SK-N-SH (cell line): Measurements from ENCODE around the gene PDGFC. TPM values are rescaled to one million over a fixed set of nuclear protein-coding genes. Genes with fewer than 3 reads are reported as not detected.

Source experiments
- CTCF ChIA-PET: fragments of 300-600, 350-600 bp; formaldehyde crosslinking; extraction: SDS; loops from one replicate; lab custom pipeline; 2021; lab: Yijun Ruan, JAX
- POLR2A ChIA-PET: fragments of 350-600 bp; sonication (Branson Sonifier 250); formaldehyde crosslinking; extraction: SDS; loops from one replicate; lab custom pipeline; 2020; ENCODE audit warnings: antibody characterized with exemption, inconsistent platforms; lab: Yijun Ruan, JAX
- DNase-seq: peaks from one replicate; pipeline ENCODE4 v3.0.0; 2012
- H2AFZ ChIP-seq: fragments of 200-600 bp; sonication (generic); 2 replicates; pipeline ENCODE4 v1.8.1; 2016; ENCODE audit warnings: antibody characterized with exemption, mild to moderate bottlenecking, low read depth
- H3F3A ChIP-seq: fragments of 200-600 bp; sonication (generic); replicated peaks from 2 replicates; pipeline ENCODE3; 2016; ENCODE audit warnings: antibody characterized with exemption, mild to moderate bottlenecking; ENCODE audit not compliant: insufficient read depth
- H3K27ac ChIP-seq, 2 experiments: fragments of 200-500 bp in 1 of 2; fragments of 200-600 bp in 1 of 2; sonication (Bioruptor generic) in 1 of 2; sonication (generic), shearing (Covaris generic) in 1 of 2; 2 replicates each; pipeline versions ENCODE4 v1.5.1 to v1.6.1; 2014 to 2016; ENCODE audit warnings: low read depth in 2 of 2, inconsistent platforms in 1 of 2, low read length in 1 of 2, mild to moderate bottlenecking in 1 of 2, mixed read lengths in 1 of 2
- H3K27me3 ChIP-seq: fragments of 200-600 bp; sonication (generic), shearing (Covaris generic); 2 replicates; pipeline ENCODE4 v1.6.1; 2016; ENCODE audit warnings: mixed run types; ENCODE audit not compliant: insufficient read depth
- H3K36me3 ChIP-seq, 2 experiments: fragments of 200-500 bp in 1 of 2; fragments of 200-600 bp in 1 of 2; sonication (Bioruptor generic) in 1 of 2; sonication (generic) in 1 of 2; replicated peaks in 1 of 2; 2 replicates each; pipeline versions ENCODE3 to v1.5.1; 2014 to 2016; ENCODE audit warnings: low read length in 1 of 2, mild to moderate bottlenecking in 1 of 2; ENCODE audit not compliant: insufficient read depth in 2 of 2, control insufficient read depth in 1 of 2
- H3K4me1 ChIP-seq, 2 experiments: fragments of 200-500 bp in 1 of 2; fragments of 200-600 bp in 1 of 2; sonication (Bioruptor generic) in 1 of 2; sonication (generic), shearing (Covaris generic) in 1 of 2; 2 replicates each; pipeline versions ENCODE4 v1.5.1 to v1.6.1; 2014 to 2016; ENCODE audit warnings: low read depth in 1 of 2, low read length in 1 of 2, mixed run types in 1 of 2; ENCODE audit not compliant: insufficient read depth in 2 of 2, control insufficient read depth in 1 of 2
- H3K4me2 ChIP-seq: fragments of 200-600 bp; sonication (generic), shearing (Covaris generic); 2 replicates; pipeline ENCODE4 v1.6.1; 2017; ENCODE audit warnings: mixed run types
- H3K4me3 ChIP-seq, 2 experiments: fragments of 200-500 bp in 1 of 2; fragments of 200-600 bp in 1 of 2; sonication (Bioruptor generic) in 1 of 2; sonication (generic), shearing (Covaris generic) in 1 of 2; 2 replicates each; pipeline versions ENCODE4 v1.5.1 to v1.8.1; 2014 to 2016; ENCODE audit warnings: low read depth in 2 of 2, inconsistent platforms in 1 of 2, low read length in 1 of 2, mild to moderate bottlenecking in 1 of 2, mixed read lengths in 1 of 2, moderate library complexity in 1 of 2
- H3K79me2 ChIP-seq: fragments of 200-600 bp; sonication (generic); 2 replicates; pipeline ENCODE4 v1.8.1; 2017; ENCODE audit warnings: mild to moderate bottlenecking; ENCODE audit not compliant: insufficient read depth
- H3K9ac ChIP-seq: fragments of 200-600 bp; sonication (generic); 2 replicates; pipeline ENCODE4 v1.6.1; 2017; ENCODE audit warnings: mixed run types
- H3K9me2 ChIP-seq: fragments of 200-600 bp; sonication (generic); 2 replicates; pipeline ENCODE4 v1.6.1; 2017; ENCODE audit warnings: mixed run types
- H3K9me3 ChIP-seq: fragments of 200-600 bp; sonication (generic); 2 replicates; pipeline ENCODE4 v1.6.1; 2017; ENCODE audit warnings: mixed run types, mild to moderate bottlenecking, moderate library complexity
- H4K20me1 ChIP-seq: fragments of 200-600 bp; sonication (generic); 2 replicates; pipeline ENCODE4 v1.6.1; 2017; ENCODE audit warnings: mild to moderate bottlenecking, mixed run types; ENCODE audit not compliant: insufficient read depth
- CHD2 ChIP-seq: fragments of 150-350 bp; IDR thresholded peaks from 2 replicates; pipeline ENCODE4 v1.6.1; 2018; ENCODE audit warnings: low read length; ENCODE audit not compliant: partially characterized antibody
- EP300 ChIP-seq, 2 experiments: IDR thresholded peaks; 2 replicates each; pipeline versions ENCODE4 v1.4.0 to v1.6.1; 2012; ENCODE audit warnings: borderline replicate concordance in 1 of 2, low read depth in 1 of 2, low read length in 1 of 2
- EZH2phosphoT487 ChIP-seq: fragments of 200-600 bp; sonication (generic); IDR thresholded peaks from 2 replicates; pipeline ENCODE4 v1.6.1; 2017; ENCODE audit warnings: low read depth, mixed run types, mild to moderate bottlenecking, antibody characterized with exemption, moderate library complexity, borderline replicate concordance
- FOSL2 ChIP-seq: IDR thresholded peaks from 2 replicates; pipeline ENCODE4 v1.4.0; 2012; ENCODE audit warnings: low read depth, mild to moderate bottlenecking, moderate library complexity, borderline replicate concordance
- FOXM1 ChIP-seq: IDR thresholded peaks from 2 replicates; pipeline ENCODE4 v1.4.0; 2012; ENCODE audit warnings: low read depth, mild to moderate bottlenecking
- GATA2 ChIP-seq: sonication (generic); formaldehyde crosslinking; IDR thresholded peaks from 2 replicates; pipeline ENCODE4 v1.5.0; 2020; ENCODE audit warnings: mild to moderate bottlenecking, missing genetic modification reagents
- IRF3 ChIP-seq: fragments of 150-350 bp; IDR thresholded peaks from 2 replicates; pipeline ENCODE4 v1.6.1; 2016; ENCODE audit warnings: mild to moderate bottlenecking, low read depth, low read length
- MEF2A ChIP-seq: IDR thresholded peaks from 2 replicates; pipeline ENCODE4 v1.4.0; 2012; ENCODE audit warnings: low read depth, borderline replicate concordance
- MXI1 ChIP-seq: IDR thresholded peaks from 2 replicates; pipeline ENCODE4 v1.6.1; 2012; ENCODE audit warnings: mild to moderate bottlenecking, low read depth, low read length, improper control_type of control experiment
- NRF1 ChIP-seq: IDR thresholded peaks from 2 replicates; pipeline ENCODE4 v1.6.1; 2012; ENCODE audit warnings: low read depth, mild to moderate bottlenecking, low read length
- PBX3 ChIP-seq: IDR thresholded peaks from 2 replicates; pipeline ENCODE4; 2012
- POLR2AphosphoS5 ChIP-seq: IDR thresholded peaks from 2 replicates; pipeline ENCODE4 v1.6.1; 2012; ENCODE audit warnings: low read depth, low read length
- RAD21 ChIP-seq: IDR thresholded peaks from 2 replicates; pipeline ENCODE4 v1.6.1; 2012; ENCODE audit warnings: mild to moderate bottlenecking, low read length
- SIN3A ChIP-seq: IDR thresholded peaks from 2 replicates; pipeline ENCODE4 v1.6.1; 2012; ENCODE audit warnings: low read depth, mild to moderate bottlenecking, low read length, moderate library complexity, borderline replicate concordance
- SMC3 ChIP-seq: IDR thresholded peaks from 2 replicates; pipeline ENCODE4 v1.6.1; 2012; ENCODE audit warnings: low read depth, low read length, improper control_type of control experiment
- TEAD4 ChIP-seq: IDR thresholded peaks from 2 replicates; pipeline ENCODE4 v1.4.0; 2012; ENCODE audit warnings: mild to moderate bottlenecking, borderline replicate concordance; ENCODE audit not compliant: insufficient read depth
- USF1 ChIP-seq: IDR thresholded peaks from 2 replicates; pipeline ENCODE4 v1.4.0; 2012; ENCODE audit warnings: low read depth, borderline replicate concordance
- USF2 ChIP-seq: fragments of 150-350 bp; IDR thresholded peaks from 2 replicates; pipeline ENCODE4 v1.6.1; 2017; ENCODE audit warnings: antibody characterized with exemption, low read length, low read depth, borderline replicate concordance
- ZBTB33 ChIP-seq: IDR thresholded peaks from 2 replicates; pipeline ENCODE4 v1.4.0; 2012; ENCODE audit warnings: low read depth, borderline replicate concordance
- WGBS: methylation state at CpG from one replicate; pipeline ENCODE4 v1.1.6; 2017; ENCODE audit warnings: low lambda C conversion rate; 5-methylcytosine and 5-hydroxymethylcytosine counted together
- polyA plus RNA-seq, 3 experiments: library from polyadenylated mRNA; depleted of rRNA; stranded (reverse); fragments of >200 nt; gene quantifications; 2 replicates each; pipeline ENCODE4 v1.2.3, GENCODE V29; 2012

The PDGFC gene
- polyA plus RNA-seq, 1 of the 3 experiments (the other 2 are of a cell fraction) = 29.8 TPM

- no peak overlapping the region for H3K9ac ChIP-seq
- no peaks in the 10 kb centered on the region for H3K9me2 ChIP-seq
- no peaks in the 10 kb centered on the region for H4K20me1 ChIP-seq
- no peaks in the 10 kb centered on the region for H3K27me3 ChIP-seq
- no peak overlapping the region for H3K4me2 ChIP-seq
- H3K36me3 ChIP-seq = peaks cover 0 to 4% of the 10 kb centered on the region in 2 experiments
- no peak for TF ChIP-seq MXI1
- no peak for TF ChIP-seq CHD2
- TF ChIP-seq GATA2 (CRISPR knock-in tag) = no peak
- no peak for TF ChIP-seq PBX3
- TF ChIP-seq USF1 = no peak
- no peak for TF ChIP-seq USF2
- peaks cover 32% of the 10 kb centered on the region for H3F3A ChIP-seq
- peaks cover 55% of the 10 kb centered on the region for H3K79me2 ChIP-seq
- H3K9me3 ChIP-seq = no peaks in the 10 kb centered on the region
- no peak for DNase-seq
- POLR2A ChIA-PET = no interaction called here
- CTCF ChIA-PET = no interaction called here
- WGBS = 87% methylated on average over 2 of the region's 2 CpGs
- H3K4me1 ChIP-seq = peaks cover 0 to 6% of the 10 kb centered on the region in 2 experiments; a peak in 2 of 4 replicates
- H2AFZ ChIP-seq = no peak overlapping the region
- H3K27ac ChIP-seq = no peak overlapping the region; a peak in 1 of 4 replicates
- H3K4me3 ChIP-seq = no peak overlapping the region
These were observed 144.1 kb downstream of the PDGFC start for GRCh38 chr4:156827519-156827918.

GRCh38 chr4:156825074-156825473, 146.5 kb downstream of the PDGFC start:
- Histone ChIP-seq H4K20me1 (no peaks in the 10 kb centered on the region), H3K9ac (no peak overlapping the region), H3K4me3 (no peak overlapping the region), H3K27ac (no peak overlapping the region), H3K79me2 (peaks cover 70% of the 10 kb centered on the region), H3K9me2 (no peaks in the 10 kb centered on the region), H3K4me1 (peaks cover 0 to 6% of the 10 kb centered on the region in 2 experiments; a peak in 2 of 4 replicates), H3F3A (peaks cover 27% of the 10 kb centered on the region), H3K4me2 (no peak overlapping the region), H3K27me3 (no peaks in the 10 kb centered on the region), H3K9me3 (no peaks in the 10 kb centered on the region), H3K36me3 (peaks cover 0 to 9% of the 10 kb centered on the region in 2 experiments), H2AFZ (no peak overlapping the region)
- POLR2A ChIA-PET = no interaction called here
- WGBS = 52% methylated on average over 4 of the region's 4 CpGs
- no peak for DNase-seq
- CTCF ChIA-PET = no interaction called here
- TF ChIP-seq FOSL2 = no peak
- TF ChIP-seq MEF2A = no peak
- no peak for TF ChIP-seq ZBTB33
- TF ChIP-seq SIN3A = no peak
- no peak for TF ChIP-seq TEAD4
- TF ChIP-seq IRF3 = no peak
- no peak for TF ChIP-seq EP300 (IDR thresholded peaks at IDR 0.05; ENCODE audit: borderline replicate concordance in 1 of 2, low read depth in 1 of 2, low read length in 1 of 2)
- no peak for TF ChIP-seq SMC3
- TF ChIP-seq USF2 = no peak
- no peak for TF ChIP-seq RAD21
- no peak for TF ChIP-seq MXI1
- TF ChIP-seq CHD2 = no peak
- TF ChIP-seq EZH2phosphoT487 = no peak
- TF ChIP-seq NRF1 = no peak
- TF ChIP-seq POLR2AphosphoS5 = no peak
- no peak for TF ChIP-seq FOXM1
